ENCODE results near the gene CFAP206. TPM values are rescaled to one million over a fixed set of nuclear protein-coding genes. Genes with fewer than 3 reads are reported as not detected.
A peak's percentile ranks its signal among the peaks of the same experiment; 100 is the strongest.

Gene CFAP206
- not detected for total RNA-seq

- H3K4me1 ChIP-seq: peaks cover 5% of the 10 kb centered on the region
- TF ChIP-seq POLR2A (IDR thresholded peaks at IDR 0.05): no peak
- TF ChIP-seq POLR2AphosphoS5 (IDR thresholded peaks at IDR 0.05; ENCODE audit: insufficient read depth in 1 of 2, low read depth in 1 of 2): peak; percentile 31 to 63
- H3K27me3 ChIP-seq: no peaks in the 10 kb centered on the region
- H3K36me3 ChIP-seq: no peaks in the 10 kb centered on the region
- intact Hi-C loops (cut with DNase I): no loop called here
- H3K4me3 ChIP-seq: peak within 1 kb of the TSS; percentile 86 to 90
- H3K9me3 ChIP-seq: no peaks in the 10 kb centered on the region
- no peak for DNase-seq (ENCODE audit: extremely low spot score in 2 of 2)
- H3K27ac ChIP-seq: peak within 1 kb of the TSS; percentile 88
Measured at GRCh38 chr6:87407901-87408720, at the start of gene CFAP206. CFAP206 (plus strand) TSS chr6:87407972; CDS start chr6:87409840, 1,868 bp downstream.

- Histone ChIP-seq H3K27ac (no peak overlapping the region), H3K9me3 (no peaks in the 10 kb centered on the region), H3K4me1 (no peaks in the 10 kb centered on the region), H3K27me3 (no peaks in the 10 kb centered on the region), H3K36me3 (no peaks in the 10 kb centered on the region), H3K4me3 (no peak overlapping the region)
- no peak for TF ChIP-seq CTCF (IDR thresholded peaks at IDR 0.05)
- no peak for TF ChIP-seq POLR2AphosphoS5 (IDR thresholded peaks at IDR 0.05; ENCODE audit: insufficient read depth in 1 of 2, low read depth in 1 of 2)
- TF ChIP-seq POLR2A (IDR thresholded peaks at IDR 0.05): no peak
- DNase-seq (ENCODE audit: extremely low spot score in 2 of 2): no peak
- intact Hi-C loops (cut with DNase I): no loop called here
Measured at GRCh38 chr6:87364602-87365252, 43.0 kb upstream of the CFAP206 start.

GRCh38 chr6:87366072-87366827 lies 41.5 kb upstream of the CFAP206 start:
- H3K4me1 ChIP-seq: no peaks in the 10 kb centered on the region
- TF ChIP-seq POLR2A (IDR thresholded peaks at IDR 0.05): no peak
- no peak for TF ChIP-seq CTCF (IDR thresholded peaks at IDR 0.05)
- no peak for TF ChIP-seq POLR2AphosphoS5 (IDR thresholded peaks at IDR 0.05; ENCODE audit: insufficient read depth in 1 of 2, low read depth in 1 of 2)
- no peaks in the 10 kb centered on the region for H3K9me3 ChIP-seq
- DNase-seq (ENCODE audit: extremely low spot score in 2 of 2): no peak
- H3K27ac ChIP-seq: no peak overlapping the region
- H3K36me3 ChIP-seq: no peaks in the 10 kb centered on the region
- no peak overlapping the region for H3K4me3 ChIP-seq
- no peaks in the 10 kb centered on the region for H3K27me3 ChIP-seq
- intact Hi-C loops (cut with DNase I): no loop called here

- DNase-seq (ENCODE audit: extremely low spot score in 2 of 2): no peak
- H3K27ac ChIP-seq: no peak overlapping the region
- no peaks in the 10 kb centered on the region for H3K36me3 ChIP-seq
- intact Hi-C loops (cut with DNase I): no loop called here
- no peaks in the 10 kb centered on the region for H3K27me3 ChIP-seq
- H3K4me1 ChIP-seq: no peaks in the 10 kb centered on the region
- H3K9me3 ChIP-seq: no peaks in the 10 kb centered on the region
- TF ChIP-seq CTCF (IDR thresholded peaks at IDR 0.05) (no peak), POLR2AphosphoS5 (IDR thresholded peaks at IDR 0.05; ENCODE audit: insufficient read depth in 1 of 2, low read depth in 1 of 2) (no peak), POLR2A (IDR thresholded peaks at IDR 0.05) (no peak)
- no peak overlapping the region for H3K4me3 ChIP-seq
Measured at GRCh38 chr6:87366899-87367298, 40.9 kb upstream of the CFAP206 start.

GRCh38 chr6:87373377-87373776 lies 34.4 kb upstream of the CFAP206 start:
- intact Hi-C loops (cut with DNase I): no loop called here
- no peak for DNase-seq (ENCODE audit: extremely low spot score in 2 of 2)
- Histone ChIP-seq H3K27me3 (no peaks in the 10 kb centered on the region), H3K4me3 (no peak overlapping the region), H3K27ac (no peak overlapping the region), H3K4me1 (no peaks in the 10 kb centered on the region), H3K9me3 (no peaks in the 10 kb centered on the region), H3K36me3 (no peaks in the 10 kb centered on the region)
- no peak for TF ChIP-seq POLR2A (IDR thresholded peaks at IDR 0.05)

All from vagina (tissue), 2 donors.